Measurements from ENCODE around the gene PALM. TPM values are rescaled to one million over a fixed set of nuclear protein-coding genes. Genes with fewer than 3 reads are reported as not detected.
A peak's percentile ranks its signal among the peaks of the same experiment; 100 is the strongest.

PALM gene
- total RNA-seq, 1 experiment from 2014 or later: 43.7 TPM

DNA sequence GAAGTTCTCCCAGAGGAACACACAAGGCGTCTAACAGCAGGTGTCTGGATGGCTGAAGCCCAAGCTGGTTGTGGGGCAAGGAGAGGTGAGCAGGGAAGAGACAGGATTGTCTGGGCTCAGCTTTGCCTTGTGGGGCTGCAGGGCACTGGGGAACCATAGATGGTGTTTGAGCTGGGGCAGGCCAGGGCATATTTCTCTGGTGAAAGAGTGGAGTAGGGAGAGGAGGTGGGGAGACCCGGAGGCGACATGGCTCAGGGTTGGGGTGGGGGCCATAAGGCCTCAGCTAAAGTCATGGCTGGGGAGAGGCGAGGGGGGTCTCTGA, 5.4 kb upstream of the PALM start (continued):
- TF ChIP-seq REST (IDR thresholded peaks at IDR 0.05; ENCODE audit: low read depth): no peak
- TF ChIP-seq CEBPB (IDR thresholded peaks at IDR 0.05; ENCODE audit: low read depth): no peak

- POLR2A ChIA-PET: interaction anchor here (0.6 to 2.3 kb wide), 8 partner anchors 12 to 132 kb away, joined by 3 to 10 read pairs (median 4); partner anchors contain the start of gene FSTL3
- peak overlapping the region; percentile 46 to 54 for H3K4me3 ChIP-seq (replicated peaks in 1 of 2; ENCODE audit: low read depth in 1 of 2, low read length in 2 of 2)
- peak overlapping the region; percentile 83 for H3K4me2 ChIP-seq (ENCODE audit: low read length)
Observed at GRCh38 chr19:703651-704446, 4.9 kb upstream of the PALM start.

More at GRCh38 chr19:703651-704446, 4.9 kb upstream of the PALM start:
- peak; percentile 83 for ATAC-seq
- Histone ChIP-seq H4K20me1 (ENCODE audit: insufficient read depth) (no peaks in the 10 kb centered on the region), H2AFZ (ENCODE audit: low read depth, low read length, poor library complexity, severe bottlenecking) (no peak overlapping the region), H3K9me2 (ENCODE audit: insufficient read depth) (no peaks in the 10 kb centered on the region), H3K36me3 (ENCODE audit: control insufficient read depth in 1 of 2, insufficient read depth in 2 of 2, low read length in 2 of 2) (no peaks in the 10 kb centered on the region), H3K9ac (ENCODE audit: low read length) (peak overlapping the region; percentile 50; the same call in 1 of the 2 replicates), H3K27me3 (ENCODE audit: insufficient read depth, low read length) (no peaks in the 10 kb centered on the region), H3K27ac (ENCODE audit: low read depth, low read length) (peak overlapping the region; percentile 64), H3K79me2 (ENCODE audit: insufficient read depth, low read length) (no peaks in the 10 kb centered on the region), H3K4me1 (ENCODE audit: control insufficient read depth in 1 of 2, insufficient read depth in 2 of 2, low read length in 2 of 2) (peaks cover 16 to 27% of the 10 kb centered on the region in 2 experiments), H3K9me3 (ENCODE audit: control insufficient read depth in 1 of 2, insufficient read depth in 1 of 2, low read depth in 1 of 2, low read length in 2 of 2) (no peaks in the 10 kb centered on the region)
- CTCF ChIA-PET: interaction anchor here (1.0 kb wide), 1 partner anchor 47 kb away, joined by 3 read pairs; the partner anchor contains the start of gene MISP
- peak; percentile 72 for DNase-seq (ENCODE audit: low read depth, low spot score)
- RAD21 ChIA-PET (ENCODE audit: low non-redundant PET in 1 of 2, low total read pairs in 2 of 2, uncharacterized antibody in 2 of 2, unreplicated experiment in 2 of 2): interaction anchor here in 1 of 2 experiments (0.6 to 1.8 kb wide), 3 partner anchors 30 to 128 kb away, joined by 3 to 4 read pairs (median 3); partner anchors contain the start of gene RNF126
- intact Hi-C loops (cut with micrococcal nuclease): loop anchor here (1.0 kb wide), 1 partner anchor 24 kb away; no protein-coding TSS in a partner anchor
- TF ChIP-seq POLR2AphosphoS5 (IDR thresholded peaks at IDR 0.05; ENCODE audit: low read depth, low read length) (peak; percentile 80), POLR2A (IDR thresholded peaks at IDR 0.05; ENCODE audit: borderline replicate concordance, extremely low read depth, insufficient read depth, insufficient read length) (no peak), EZH2 (IDR thresholded peaks at IDR 0.05) (no peak)
- TF ChIP-seq, protein P1, sequence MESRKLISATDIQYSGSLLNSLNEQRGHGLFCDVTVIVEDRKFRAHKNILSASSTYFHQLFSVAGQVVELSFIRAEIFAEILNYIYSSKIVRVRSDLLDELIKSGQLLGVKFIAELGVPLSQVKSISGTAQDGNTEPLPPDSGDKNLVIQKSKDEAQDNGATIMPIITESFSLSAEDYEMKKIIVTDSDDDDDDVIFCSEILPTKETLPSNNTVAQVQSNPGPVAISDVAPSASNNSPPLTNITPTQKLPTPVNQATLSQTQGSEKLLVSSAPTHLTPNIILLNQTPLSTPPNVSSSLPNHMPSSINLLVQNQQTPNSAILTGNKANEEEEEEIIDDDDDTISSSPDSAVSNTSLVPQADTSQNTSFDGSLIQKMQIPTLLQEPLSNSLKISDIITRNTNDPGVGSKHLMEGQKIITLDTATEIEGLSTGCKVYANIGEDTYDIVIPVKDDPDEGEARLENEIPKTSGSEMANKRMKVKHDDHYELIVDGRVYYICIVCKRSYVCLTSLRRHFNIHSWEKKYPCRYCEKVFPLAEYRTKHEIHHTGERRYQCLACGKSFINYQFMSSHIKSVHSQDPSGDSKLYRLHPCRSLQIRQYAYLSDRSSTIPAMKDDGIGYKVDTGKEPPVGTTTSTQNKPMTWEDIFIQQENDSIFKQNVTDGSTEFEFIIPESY (IDR thresholded peaks at IDR 0.05; ENCODE audit: extremely low read depth, insufficient replicate concordance, low read length): no peak
- BruUV-seq (replicated peaks): no TSS peak
